Panc1 (cell line): ENCODE results near the gene USP40. TPM values are rescaled to one million over a fixed set of nuclear protein-coding genes. Genes with fewer than 3 reads are reported as not detected.

ENCODE experiments used
- ATAC-seq: fragments of 200-7000 bp; cut with Tn5 transposase; 2 replicates; pipeline ENCODE4 v1.9.1; 2020; ENCODE audit warnings: mild to moderate bottlenecking, moderate library complexity
- BruUV-seq: library from RNA; stranded (reverse); fragments of 400-500 nt; replicated peaks from 2 replicates; lab custom pipeline; 2021; lab: Mats Ljungman, UMichigan
- CTCF ChIA-PET: fragments of 300-600 bp; sonication (Branson Sonifier 250); formaldehyde crosslinking; loops from one replicate; lab custom pipeline; 2022; ENCODE audit warnings: antibody characterized with exemption; lab: Charles Lee
- POLR2A ChIA-PET: fragments of 300-600 bp; sonication (Branson Sonifier 250); formaldehyde crosslinking; loops from one replicate; lab custom pipeline; 2022; ENCODE audit warnings: antibody characterized with exemption; lab: Charles Lee
- DNase-seq: peaks from one replicate; pipeline ENCODE4 v3.0.0-alpha.2; 2010; ENCODE audit warnings: low read depth, low spot score
- H3K27ac ChIP-seq: 2 replicates; pipeline ENCODE4 v1.5.1; 2011; ENCODE audit warnings: mild to moderate bottlenecking, low read length, inconsistent platforms
- H3K27me3 ChIP-seq: fragments of 200-500 bp; sonication (Bioruptor generic); 2 replicates; pipeline ENCODE4 v1.6.0; 2014; ENCODE audit warnings: low read length, inconsistent platforms; ENCODE audit not compliant: control insufficient read depth, insufficient read depth
- H3K36me3 ChIP-seq: fragments of 200-500 bp; sonication (Bioruptor generic); 2 replicates; pipeline ENCODE4 v1.5.1; 2014; ENCODE audit warnings: inconsistent platforms, mild to moderate bottlenecking, low read length, moderate library complexity; ENCODE audit not compliant: control insufficient read depth, insufficient read depth
- H3K4me1 ChIP-seq: 2 replicates; pipeline ENCODE4 v1.5.1; 2011; ENCODE audit warnings: inconsistent platforms, mild to moderate bottlenecking, low read length, moderate library complexity; ENCODE audit not compliant: control insufficient read depth, insufficient read depth
- H3K4me3 ChIP-seq, 2 experiments: 2 replicates each; pipeline ENCODE4 v1.5.1; 2011 to 2012; ENCODE audit warnings: low read depth in 2 of 2, low read length in 2 of 2, mild to moderate bottlenecking in 2 of 2, inconsistent platforms in 1 of 2, moderate library complexity in 1 of 2
- H3K9me3 ChIP-seq: fragments of 200-500 bp; sonication (Bioruptor generic); 2 replicates; pipeline ENCODE4 v1.5.1; 2014; ENCODE audit warnings: low read depth, mild to moderate bottlenecking, inconsistent platforms, low read length, moderate library complexity; ENCODE audit not compliant: control insufficient read depth, insufficient read depth
- CTCF ChIP-seq: fragments of 450-650 bp; IDR thresholded peaks from 2 replicates; pipeline ENCODE4 v1.5.1; 2017; ENCODE audit warnings: mild to moderate bottlenecking
- POLR2AphosphoS5 ChIP-seq: IDR thresholded peaks from 2 replicates; pipeline ENCODE4 v1.6.1; 2012; ENCODE audit warnings: mild to moderate bottlenecking, low read depth, low read length, moderate library complexity
- REST ChIP-seq, 2 experiments: IDR thresholded peaks; 2 replicates each; pipeline ENCODE4 v1.6.1; 2011 to 2012; ENCODE audit warnings: low read depth in 2 of 2, control low read depth in 1 of 2, low read length in 1 of 2, mild to moderate bottlenecking in 1 of 2, moderate library complexity in 1 of 2; ENCODE audit not compliant: insufficient read depth in 1 of 2
- SIN3A ChIP-seq: IDR thresholded peaks from 2 replicates; pipeline ENCODE4 v1.6.1; 2012; ENCODE audit warnings: low read depth, mild to moderate bottlenecking, low read length, moderate library complexity, borderline replicate concordance; ENCODE audit not compliant: insufficient read depth
- TCF7L2 ChIP-seq: IDR thresholded peaks from 2 replicates; pipeline ENCODE4 v1.6.1; 2011; ENCODE audit warnings: mild to moderate bottlenecking, low read depth, low read length, inconsistent platforms
- in situ Hi-C: cut with HindIII; loops from 2 replicates; pipeline ENCODE4 v1.10.0; 2016; ENCODE audit warnings: low sequenced_read_pairs, low pct_unique_long_range_greater_than_20kb
- intact Hi-C: fragments of 100-400 bp; cut with micrococcal nuclease; formaldehyde crosslinking; loops from one replicate; pipeline ENCODE4 v1.10.0; 2022; ENCODE audit not compliant: unreplicated experiment
- total RNA-seq: library from RNA; stranded (reverse); gene quantifications from one replicate; pipeline ENCODE4 v1.2.1, GENCODE V29; 2021; ENCODE audit not compliant: unreplicated experiment

USP40 gene
- total RNA-seq, 1 experiment from 2014 or later = 26.6 TPM

- POLR2A ChIA-PET = no interaction called here
- H3K27me3 ChIP-seq = peaks cover 4% of the 10 kb centered on the region; the same call in 1 of the 2 replicates
- ATAC-seq = no peak
- BruUV-seq = no TSS peak
- TF ChIP-seq POLR2AphosphoS5 (no peak), REST (IDR thresholded peaks at IDR 0.05; ENCODE audit: insufficient read depth in 1 of 2, low read depth in 2 of 2, low read length in 1 of 2) (no peak), SIN3A (no peak), CTCF (no peak)
- no peaks in the 10 kb centered on the region for H3K4me1 ChIP-seq
- H3K4me3 ChIP-seq = no peak overlapping the region
- no peaks in the 10 kb centered on the region for H3K36me3 ChIP-seq
- intact Hi-C loops (no loop called here), in situ Hi-C loops (no loop called here)
- no peak for DNase-seq
- H3K9me3 ChIP-seq = no peaks in the 10 kb centered on the region
- CTCF ChIA-PET = no interaction called here
- no peak overlapping the region for H3K27ac ChIP-seq
Observed at GRCh38 chr2:233605680-233606079, 39.1 kb upstream of the USP40 start.

GRCh38 chr2:233604826-233605225 lies 38.2 kb upstream of the USP40 start:
- intact Hi-C loops = no loop called here
- Histone ChIP-seq H3K9me3 (no peaks in the 10 kb centered on the region), H3K27me3 (peaks cover 4% of the 10 kb centered on the region; the same call in 1 of the 2 replicates), H3K4me3 (no peak overlapping the region), H3K36me3 (no peaks in the 10 kb centered on the region), H3K27ac (no peak overlapping the region), H3K4me1 (no peaks in the 10 kb centered on the region)
- CTCF ChIA-PET = no interaction called here
- in situ Hi-C loops = no loop called here
- POLR2A ChIA-PET = no interaction called here
- no peak for DNase-seq
- ATAC-seq = no peak
- TF ChIP-seq CTCF (no peak), POLR2AphosphoS5 (no peak), REST (IDR thresholded peaks at IDR 0.05; ENCODE audit: insufficient read depth in 1 of 2, low read depth in 2 of 2, low read length in 1 of 2) (no peak), TCF7L2 (no peak), SIN3A (no peak)
- no TSS peak for BruUV-seq
